IMR-90 (cell line): ENCODE measurements around the gene NUP98. TPM values are rescaled to one million over a fixed set of nuclear protein-coding genes. Genes with fewer than 3 reads are reported as not detected.

Experiments
- ATAC-seq: fragments of 200-7000 bp; cut with Tn5 transposase; 2 replicates; pipeline ENCODE4 v1.9.1; 2020; ENCODE audit warnings: low read depth, mild to moderate bottlenecking, moderate library complexity
- BruUV-seq: library from RNA; stranded (reverse); fragments of 400-500 nt; replicated peaks from 2 replicates; lab custom pipeline; 2021; lab: Mats Ljungman, UMichigan
- CTCF ChIA-PET: fragments of 300-600 bp; formaldehyde crosslinking; extraction: SDS; loops from one replicate; lab custom pipeline; 2021; ENCODE audit warnings: antibody characterized with exemption; lab: Yijun Ruan, JAX
- POLR2A ChIA-PET: fragments of 300-600 bp; sonication (Branson Sonifier 250); formaldehyde crosslinking; loops from one replicate; lab custom pipeline; 2022; ENCODE audit warnings: antibody characterized with exemption; ENCODE audit not compliant: unreplicated experiment; lab: Charles Lee
- DNase-seq: peaks from one replicate; pipeline ENCODE4 v3.0.0; 2013
- H2AFZ ChIP-seq: replicated peaks from 2 replicates; pipeline ENCODE3; 2013; ENCODE audit warnings: low read length, mild to moderate bottlenecking; ENCODE audit not compliant: poor library complexity
- H2AK5ac ChIP-seq: 2 replicates; pipeline ENCODE4 v1.6.1; 2013; ENCODE audit warnings: low read depth, low read length, inconsistent platforms
- H2AK9ac ChIP-seq: replicated peaks from 2 replicates; pipeline ENCODE3; 2013; ENCODE audit warnings: mild to moderate bottlenecking, low read depth, low read length, moderate library complexity; ENCODE audit not compliant: poor library complexity
- H2BK120ac ChIP-seq: 2 replicates; pipeline ENCODE4 v1.6.1; 2013; ENCODE audit warnings: low read depth, low read length, inconsistent platforms
- H2BK15ac ChIP-seq: 3 replicates; pipeline ENCODE4 v1.6.1; 2013; ENCODE audit warnings: low read depth, low read length, inconsistent platforms
- H2BK20ac ChIP-seq: 2 replicates; pipeline ENCODE4 v1.6.1; 2013; ENCODE audit warnings: low read depth, mild to moderate bottlenecking, inconsistent platforms, low read length, moderate library complexity
- H2BK5ac ChIP-seq: 2 replicates; pipeline ENCODE4 v1.6.1; 2013; ENCODE audit warnings: mild to moderate bottlenecking, low read depth, low read length, inconsistent platforms; ENCODE audit not compliant: poor library complexity, severe bottlenecking
- H3K14ac ChIP-seq: replicated peaks from 2 replicates; pipeline ENCODE4 v1.6.1; 2013; ENCODE audit warnings: low read depth, low read length, inconsistent platforms
- H3K18ac ChIP-seq: 2 replicates; pipeline ENCODE4 v1.6.1; 2013; ENCODE audit warnings: low read depth, low read length, control low read depth
- H3K23ac ChIP-seq: 2 replicates; pipeline ENCODE4 v1.6.1; 2013; ENCODE audit warnings: low read depth, low read length, inconsistent platforms
- H3K27ac ChIP-seq: 2 replicates; pipeline ENCODE4 v1.5.1; 2013; ENCODE audit warnings: mild to moderate bottlenecking, control low read depth, low read length; ENCODE audit not compliant: insufficient read depth
- H3K27me3 ChIP-seq: 2 replicates; pipeline ENCODE4 v1.6.1; 2013; ENCODE audit warnings: low read length; ENCODE audit not compliant: control insufficient read depth, insufficient read depth
- H3K36me3 ChIP-seq: 2 replicates; pipeline ENCODE4 v1.6.1; 2013; ENCODE audit warnings: low read length, mixed read lengths; ENCODE audit not compliant: control insufficient read depth, insufficient read depth
- H3K4ac ChIP-seq: 2 replicates; pipeline ENCODE4 v1.6.1; 2013; ENCODE audit warnings: low read depth, low read length, inconsistent platforms
- H3K4me1 ChIP-seq: 2 replicates; pipeline ENCODE4 v1.6.1; 2013; ENCODE audit warnings: low read length, mixed read lengths; ENCODE audit not compliant: control insufficient read depth, insufficient read depth
- H3K4me2 ChIP-seq: 2 replicates; pipeline ENCODE4 v1.6.1; 2013; ENCODE audit warnings: low read depth, mild to moderate bottlenecking, control low read depth, low read length, moderate library complexity
- H3K4me3 ChIP-seq: 2 replicates; pipeline ENCODE4 v1.5.1; 2013; ENCODE audit warnings: low read depth, mild to moderate bottlenecking, control low read depth, low read length, moderate library complexity; ENCODE audit not compliant: insufficient read depth
- H3K56ac ChIP-seq: 2 replicates; pipeline ENCODE4 v1.6.1; 2013; ENCODE audit warnings: low read length, inconsistent platforms; ENCODE audit not compliant: insufficient read depth; ENCODE audit errors: extremely low read depth
- H3K79me1 ChIP-seq, 2 experiments: 2 replicates each; pipeline ENCODE4 v1.6.1; 2013; ENCODE audit warnings: low read length in 2 of 2, inconsistent platforms in 1 of 2, low read depth in 1 of 2
- H3K9ac ChIP-seq: 2 replicates; pipeline ENCODE4 v1.6.1; 2013; ENCODE audit warnings: low read depth, low read length, control low read depth
- H3K9me1 ChIP-seq: 2 replicates; pipeline ENCODE4 v1.6.1; 2013; ENCODE audit warnings: low read length, inconsistent platforms; ENCODE audit not compliant: insufficient read depth
- H3K9me3 ChIP-seq: 2 replicates; pipeline ENCODE4 v1.6.1; 2013; ENCODE audit warnings: low read length; ENCODE audit not compliant: control insufficient read depth, insufficient read depth
- H4K20me1 ChIP-seq: 2 replicates; pipeline ENCODE4 v1.6.1; 2013; ENCODE audit warnings: low read length, inconsistent platforms; ENCODE audit not compliant: insufficient read depth
- H4K5ac ChIP-seq: 2 replicates; pipeline ENCODE4 v1.6.1; 2013; ENCODE audit warnings: mild to moderate bottlenecking, low read depth, low read length, control low read depth
- H4K8ac ChIP-seq, 2 experiments: 2 replicates each; pipeline ENCODE4 v1.6.1; 2013; ENCODE audit warnings: low read depth in 2 of 2, low read length in 2 of 2, control low read depth in 1 of 2, inconsistent platforms in 1 of 2
- H4K91ac ChIP-seq: 2 replicates; pipeline ENCODE4 v1.6.1; 2013; ENCODE audit warnings: low read depth, low read length, inconsistent platforms; ENCODE audit not compliant: insufficient read depth
- BHLHE40 ChIP-seq: fragments of 150-350 bp; IDR thresholded peaks from 2 replicates; pipeline ENCODE4 v1.6.1; 2016; ENCODE audit warnings: mild to moderate bottlenecking, low read depth, low read length
- RAD21 ChIP-seq: IDR thresholded peaks from 2 replicates; pipeline ENCODE4 v1.6.1; 2012; ENCODE audit warnings: low read length, improper control_type of control experiment
- WGBS, 2 experiments: methylation state at CpG; one replicate each; pipeline versions ENCODE4 v1.1.5 to v1.1.7; 2013; ENCODE audit warnings: missing lambda C conversion rate in 2 of 2; ENCODE audit not compliant: insufficient read length in 1 of 2; ENCODE audit errors: extremely low coverage in 2 of 2; 5-methylcytosine and 5-hydroxymethylcytosine counted together
- dilution Hi-C: fragments of 300-500 bp; cut with HindIII; formaldehyde crosslinking; loops from one replicate; pipeline ENCODE4 v1.14.3; 2018; ENCODE audit warnings: low sequenced_read_pairs; ENCODE audit not compliant: unreplicated experiment
- in situ Hi-C: fragments of 300-500 bp; cut with MboI; formaldehyde crosslinking; loops from 3 replicates; pipeline ENCODE4 v1.14.3; 2019; ENCODE audit warnings: low sequenced_read_pairs, inconsistent platforms, mixed read lengths
- intact Hi-C: fragments of 100-400 bp; cut with micrococcal nuclease; formaldehyde crosslinking; loops from 2 replicates; pipeline ENCODE4 v1.10.0; 2022
- polyA plus RNA-seq, 3 experiments: library from polyadenylated mRNA; depleted of rRNA; stranded (reverse); fragments of >200 nt; gene quantifications; 2 replicates each; pipeline ENCODE4 v1.2.3, GENCODE V29; 2012; ENCODE audit warnings: low replicate concordance in 1 of 3
- total RNA-seq: library from RNA; depleted of rRNA; stranded (reverse); fragments of >200 nt; gene quantifications from 2 replicates; pipeline ENCODE4 v1.2.3, GENCODE V29; 2012

NUP98 gene
- total and polyA plus RNA-seq, 2 of the 4 experiments (the other 2 are of a cell fraction), result 103 to 138 TPM

- in situ Hi-C loops, result no loop called here
- Histone ChIP-seq H3K9me1 (no peaks in the 10 kb centered on the region), H3K9me3 (no peaks in the 10 kb centered on the region), H3K14ac (no peak overlapping the region), H3K23ac (no peak overlapping the region), H3K4me1 (no peaks in the 10 kb centered on the region), H2AK9ac (no peak overlapping the region), H2AFZ (no peak overlapping the region), H3K4me2 (no peak overlapping the region), H3K4ac (no peak overlapping the region), H3K56ac (no peak overlapping the region), H4K20me1 (no peaks in the 10 kb centered on the region), H3K27me3 (peaks cover 14% of the 10 kb centered on the region), H4K5ac (no peak overlapping the region), H4K91ac (no peak overlapping the region), H3K36me3 (peaks cover 5% of the 10 kb centered on the region; the same call in 1 of the 2 replicates), H4K8ac (no peak overlapping the region), H3K4me3 (no peak overlapping the region), H3K18ac (no peak overlapping the region), H2BK120ac (no peak overlapping the region), H2BK20ac (no peak overlapping the region), H2BK5ac (no peak overlapping the region), H2BK15ac (no peak overlapping the region), H2AK5ac (no peak overlapping the region), H3K9ac (no peak overlapping the region), H3K27ac (no peak overlapping the region), H3K79me1 (no peaks in the 10 kb centered on the region)
- intact Hi-C loops, result no loop called here
- dilution Hi-C loops, result no loop called here
- no TSS peak for BruUV-seq
- no peak for TF ChIP-seq BHLHE40
- no peak for TF ChIP-seq RAD21
- CTCF ChIA-PET, result no interaction called here
- WGBS, 2 experiments, result 95% methylated on average over 10 of the region's 33 CpGs; no CpG with 5 or more reads in 1 of the 2 experiments
- ATAC-seq, result no peak
- POLR2A ChIA-PET, result no interaction called here
- DNase-seq, result no peak
Measured at GRCh38 chr11:3659595-3660515, 137.5 kb downstream of the NUP98 start.
